HG03469 (cell line): Measurements from ENCODE around the gene DNAI1.
"Not testable (repeated sequence)": the region's sequence is repeated elsewhere in the genome, so short reads cannot be mapped to it uniquely, and the experiment has no call there.

Experiments used
- ATAC-seq: cut with Tn5 transposase; IDR thresholded peaks from one replicate; pipeline ENCODE4 v1.9.1; 2021; ENCODE audit warnings: mild to moderate bottlenecking, moderate library complexity, moderate number of reproducible peaks; ENCODE audit not compliant: unreplicated experiment

Gene DNAI1

DNA sequence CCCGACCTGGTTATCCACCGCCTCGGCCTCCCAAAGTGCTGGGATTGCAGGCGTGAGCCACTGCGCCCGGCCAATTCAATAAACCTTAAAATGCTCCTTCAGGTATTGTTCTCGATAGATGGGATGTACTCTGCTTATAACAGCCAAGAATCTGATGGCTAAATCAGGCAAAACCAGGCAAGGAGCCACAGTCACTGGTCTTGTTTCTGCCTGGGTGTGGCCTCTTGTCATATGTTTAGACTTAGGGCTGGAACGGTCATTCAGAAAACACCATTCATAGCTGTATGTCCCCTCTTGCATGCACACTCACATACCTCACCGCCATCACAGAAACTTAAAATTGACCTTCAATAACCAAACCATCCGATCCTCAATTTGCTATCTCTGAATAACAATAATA is 8.0 kb upstream of the DNAI1 start:
- no peak for ATAC-seq

GRCh38 chr9:34451135-34451534 is 7.5 kb upstream of the DNAI1 start:
- no peak for ATAC-seq

DNA sequence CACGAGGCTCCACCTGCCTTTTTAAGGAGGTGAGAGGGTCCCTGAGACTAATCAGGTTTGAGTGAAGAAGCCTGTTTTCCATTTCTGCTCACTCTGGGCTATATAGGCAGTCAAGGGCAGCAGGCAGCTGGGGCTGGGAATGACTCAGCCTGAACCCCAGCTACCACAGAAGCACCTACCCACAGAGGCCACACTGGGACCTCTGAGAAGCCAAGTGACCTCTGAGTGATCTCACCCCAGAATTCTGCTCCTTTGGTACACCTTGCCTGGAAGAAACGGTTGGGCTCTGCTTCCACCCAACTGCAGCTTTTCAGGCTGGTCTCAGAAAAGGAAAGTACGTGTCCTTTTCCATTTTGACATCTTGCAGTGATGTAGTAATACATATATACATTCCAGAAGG is 7.1 kb upstream of the DNAI1 start:
- ATAC-seq, result no peak

GRCh38 chr9:34452568-34452967 is 6.0 kb upstream of the DNAI1 start:
- ATAC-seq, result no peak

DNA sequence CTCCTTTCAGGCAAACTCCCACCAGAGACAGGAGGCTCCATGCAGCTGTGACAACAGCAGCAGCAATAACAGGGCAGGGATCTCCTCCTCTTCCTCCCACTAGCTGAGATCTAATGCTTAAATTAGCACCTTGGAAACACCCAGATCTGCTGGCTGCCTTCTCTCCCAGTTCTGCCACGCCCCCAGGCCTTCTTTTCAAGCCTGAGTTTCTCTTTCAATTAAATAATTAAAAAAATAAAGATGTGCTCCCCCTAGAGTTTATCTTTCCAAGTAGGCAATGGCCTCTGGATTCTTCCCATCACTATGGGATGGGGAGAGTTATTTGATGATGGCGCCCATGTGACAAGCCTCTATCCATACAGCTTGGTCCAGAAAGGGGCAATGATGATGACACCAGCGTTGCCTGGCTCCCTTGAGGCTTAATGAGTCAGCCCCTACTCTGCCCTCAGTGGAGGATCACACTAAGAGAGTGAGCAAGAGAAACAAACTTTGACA is 4.0 kb upstream of the DNAI1 start:
- ATAC-seq, result no peak

- ATAC-seq, result no peak
Measured at GRCh38 chr9:34456151-34456550, 2.5 kb upstream of the DNAI1 start.

DNA sequence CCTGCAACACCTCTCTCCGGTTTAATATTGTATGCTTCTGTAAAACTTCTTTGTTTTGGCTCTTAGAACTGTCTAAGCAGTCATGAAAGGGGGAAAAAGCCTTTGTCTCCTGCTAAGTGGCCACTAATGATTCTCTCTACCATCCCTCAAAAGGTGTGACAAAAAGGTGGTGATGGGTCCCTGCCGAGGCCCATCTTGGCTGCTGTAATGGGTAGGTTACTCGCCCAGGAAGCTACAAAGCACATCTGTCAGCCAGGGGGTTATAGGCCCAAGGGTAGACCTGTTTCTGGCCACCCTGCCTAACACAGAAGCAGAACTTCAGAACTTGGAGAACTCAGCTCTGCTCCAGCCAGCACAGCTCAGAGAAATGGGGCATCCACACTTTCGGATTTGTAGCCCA is 1.9 kb upstream of the DNAI1 start:
- ATAC-seq, result no peak

DNA sequence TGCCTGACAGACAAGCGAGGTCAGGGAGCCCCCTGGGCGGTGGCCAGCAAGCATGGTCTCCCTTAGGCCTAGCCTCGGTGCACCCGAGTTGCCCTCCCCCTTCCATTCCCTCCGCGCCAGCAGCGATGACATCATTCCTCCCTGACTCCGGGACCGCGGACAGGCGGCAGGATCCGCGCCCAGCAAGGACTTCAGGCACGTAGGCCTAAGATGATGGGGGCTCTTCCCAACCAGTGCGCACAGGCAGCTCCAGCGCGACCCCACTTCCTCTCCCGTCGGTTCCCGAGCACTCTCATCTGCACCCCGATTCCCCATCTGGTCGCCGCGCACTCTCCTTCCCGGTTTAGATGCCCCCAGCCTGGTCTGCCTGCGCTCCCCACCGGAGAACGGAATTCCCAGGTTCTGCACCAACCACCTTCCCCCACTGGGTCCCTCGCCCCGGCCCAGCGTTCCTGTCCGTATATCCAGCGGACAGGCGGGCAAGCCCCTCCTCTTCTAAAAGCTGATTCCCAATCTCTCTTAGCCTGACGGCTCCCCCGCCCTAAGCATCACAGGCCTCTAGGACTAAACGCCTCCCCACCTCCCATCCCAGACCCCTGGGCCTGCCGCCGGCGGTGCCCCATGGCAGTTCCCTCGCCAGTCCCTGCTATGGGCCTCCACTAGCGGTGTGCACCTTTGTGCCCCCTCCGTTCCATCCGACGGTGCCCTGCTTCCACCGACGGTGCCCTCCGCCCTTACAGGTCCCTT is 1.2 kb upstream of the DNAI1 start:
- no peak for ATAC-seq

DNA sequence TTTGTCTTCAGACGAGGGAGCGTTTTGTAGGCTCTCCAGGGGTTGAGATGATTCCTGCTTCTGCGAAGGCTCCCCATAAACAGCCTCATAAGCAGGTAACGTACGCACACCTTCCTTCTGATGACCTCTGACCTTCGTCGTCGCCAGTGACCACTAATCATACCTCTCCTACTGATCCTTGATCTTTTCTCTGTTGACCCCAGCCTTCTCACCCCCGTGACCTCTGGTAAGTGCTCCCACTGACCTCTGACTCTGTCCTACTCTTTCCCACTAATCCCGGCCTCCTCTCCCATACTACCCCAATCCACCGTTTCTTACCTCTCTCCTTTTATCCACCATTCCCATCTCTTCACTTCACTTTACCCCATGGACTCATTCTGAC is 345 bp downstream of the DNAI1 start:
- no peak for ATAC-seq

- no peak for ATAC-seq
Measured at GRCh38 chr9:34459356-34459755, 751 bp downstream of the DNAI1 start.

DNA sequence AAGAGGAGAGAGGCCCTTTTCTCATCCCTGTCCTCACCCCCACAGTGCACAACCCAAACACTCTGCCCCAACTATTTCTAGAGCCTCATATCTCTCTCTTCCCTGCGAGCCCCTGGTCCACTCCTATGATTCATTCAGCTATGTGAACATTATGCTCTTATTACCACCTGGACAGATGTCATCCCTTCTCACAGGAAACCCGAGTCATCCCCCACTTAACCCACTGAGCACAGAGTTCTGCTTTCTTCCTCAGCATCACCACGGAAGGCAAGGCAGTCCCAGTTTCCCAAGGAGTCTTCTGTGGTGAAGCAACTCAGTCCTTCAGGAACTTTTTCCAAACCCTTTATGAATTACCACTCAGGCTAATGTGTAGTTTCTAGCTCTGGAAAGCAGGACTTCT is 1.3 kb downstream of the DNAI1 start:
- ATAC-seq, result no peak

GRCh38 chr9:34463098-34463900 is 4.7 kb downstream of the DNAI1 start:
- ATAC-seq, result no peak

- ATAC-seq, result no peak
Measured at GRCh38 chr9:34463901-34464232, 5.3 kb downstream of the DNAI1 start.

DNA sequence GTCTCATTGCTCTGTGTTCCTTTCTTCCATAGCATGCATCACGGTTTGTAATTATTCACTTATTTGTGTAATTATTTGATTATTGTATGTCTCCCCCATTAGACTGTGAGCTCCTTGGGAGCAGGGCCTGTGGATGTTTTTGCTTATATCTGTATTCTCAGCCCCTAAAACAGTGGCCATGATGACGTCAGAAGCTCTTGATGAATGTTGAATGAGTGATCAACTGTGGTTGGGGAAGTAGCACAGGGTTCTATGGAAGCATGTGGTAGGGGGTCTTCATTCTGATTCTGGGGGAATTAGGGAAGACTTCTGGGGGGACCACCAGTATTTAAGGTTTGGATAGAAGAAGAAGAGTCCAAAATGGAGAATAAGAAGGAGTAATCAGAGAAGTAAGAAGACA is 6.0 kb downstream of the DNAI1 start:
- ATAC-seq, result no peak

- no peak for ATAC-seq
Measured at GRCh38 chr9:34465468-34465867, 6.9 kb downstream of the DNAI1 start.

- ATAC-seq, result no peak
Measured at GRCh38 chr9:34475097-34475496, 16.5 kb downstream of the DNAI1 start.

GRCh38 chr9:34477541-34477940 is 18.9 kb downstream of the DNAI1 start:
- no peak for ATAC-seq

DNA sequence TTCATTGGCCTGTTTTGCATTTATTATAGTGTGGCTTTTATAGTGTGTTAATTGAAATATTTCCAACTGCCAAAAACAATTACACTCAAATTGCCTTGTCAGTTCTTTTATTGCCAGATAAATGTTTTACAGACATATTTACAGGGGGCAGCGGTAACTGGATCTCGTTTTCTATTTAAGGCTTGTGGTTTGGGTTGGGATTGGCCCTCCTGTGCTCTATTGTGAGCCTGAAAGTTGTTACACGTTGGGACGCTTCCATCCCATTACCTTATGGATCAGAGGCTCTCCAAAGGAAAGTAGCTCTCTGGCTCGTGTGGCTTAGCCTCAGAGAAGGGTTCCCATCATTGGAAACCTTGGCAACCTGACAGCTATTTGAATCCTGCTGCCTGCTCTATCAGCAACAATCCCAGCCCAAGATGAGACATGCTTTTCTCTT is 20.8 kb downstream of the DNAI1 start:
- no peak for ATAC-seq

DNA sequence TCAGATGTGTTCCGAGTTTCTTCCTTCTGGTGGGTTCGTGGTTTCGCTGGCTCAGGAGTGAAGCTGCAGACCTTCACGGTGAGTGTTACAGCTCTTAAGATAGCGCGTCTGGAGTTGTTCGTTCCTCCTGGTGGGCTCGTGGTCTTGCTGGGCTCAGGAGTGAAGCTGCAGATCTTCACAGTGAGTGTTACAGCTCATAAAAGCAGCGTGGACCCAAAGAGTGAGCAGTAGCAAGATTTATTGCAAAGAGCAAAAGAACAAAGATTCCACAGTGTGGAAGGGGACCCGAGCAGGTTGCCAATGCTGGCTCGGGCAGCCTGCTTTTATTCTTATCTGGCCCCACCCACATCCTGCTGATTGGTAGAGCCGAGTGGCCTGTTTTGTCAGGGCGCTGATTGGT is 23.0 kb downstream of the DNAI1 start:
- not testable (repeated sequence) for ATAC-seq

DNA sequence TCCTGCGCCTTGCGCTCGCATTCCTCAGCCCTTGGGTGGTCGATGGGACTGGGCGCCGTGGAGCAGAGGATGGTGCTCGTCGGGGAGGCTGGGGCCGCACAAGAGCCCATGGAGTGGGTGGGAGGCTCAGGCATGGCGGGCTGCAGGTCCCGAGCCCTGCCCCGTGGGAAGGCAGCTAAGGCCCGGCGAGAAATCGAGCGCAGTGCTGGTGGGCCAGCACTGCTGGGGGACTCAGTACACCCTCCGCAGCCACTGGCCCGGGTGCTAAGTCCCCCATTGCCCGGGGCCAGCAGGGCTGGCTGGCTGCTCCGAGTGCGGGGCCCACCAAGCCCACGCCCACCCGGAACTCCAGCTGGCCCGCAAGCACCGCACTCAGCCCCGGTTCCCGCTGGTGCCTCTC is 24.1 kb downstream of the DNAI1 start:
- not testable (repeated sequence) for ATAC-seq

- no peak for ATAC-seq
Measured at GRCh38 chr9:34484678-34485077, 26.1 kb downstream of the DNAI1 start.

DNA sequence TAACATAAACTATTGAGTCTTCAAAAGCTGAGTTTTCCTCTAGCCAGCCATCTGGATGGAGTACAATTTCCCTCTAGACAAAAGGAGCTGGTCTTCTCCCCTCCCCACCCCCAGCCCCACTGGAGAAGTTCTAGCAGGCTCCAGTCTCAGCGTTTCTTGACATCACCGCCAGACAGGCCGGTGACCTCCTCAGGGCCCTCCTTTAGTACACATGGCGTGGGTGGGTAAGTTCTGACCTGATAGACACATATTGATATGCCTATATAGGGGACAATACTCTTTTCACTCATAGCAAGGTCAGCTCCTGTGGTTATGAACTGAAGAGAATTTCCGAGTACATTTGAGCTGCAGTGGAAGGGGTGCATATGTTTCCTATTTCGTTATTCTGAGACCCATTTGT is 27.2 kb downstream of the DNAI1 start:
- no peak for ATAC-seq
